ENCODE results near the gene ASGR1. TPM values are rescaled to one million over a fixed set of nuclear protein-coding genes. Genes with fewer than 3 reads are reported as not detected.

ASGR1 gene
- polyA plus RNA-seq, 3 donors: 82.0 to 126 (median 114) TPM

- intact Hi-C loops (cut with micrococcal nuclease): no loop called here
- H3K9me3 Mint-ChIP-seq: no peaks in the 10 kb centered on the region
- peaks cover 55 to 73% of the 10 kb centered on the region in 2 donors for H3K36me3 ChIP-seq (replicated peaks in 1 of 2; ENCODE audit: control insufficient read depth in 1 of 2, insufficient read depth in 2 of 2, low read length in 2 of 2)
Measured at GRCh38 chr17:7195971-7196370, 16.8 kb upstream of the ASGR1 start.

GRCh38 chr17:7192271-7192937, 13.2 kb upstream of the ASGR1 start:
- Mint-ChIP-seq H3K27ac (peak overlapping the region in 4 of 7 donors; percentile 63 to 78 (median 68)), H3K4me1 (no peaks in the 10 kb centered on the region), H3K36me3 (peaks cover 62 to 88% of the 10 kb centered on the region in 2 donors), H3K27me3 (ENCODE audit: low read depth in 3 of 3) (no peaks in the 10 kb centered on the region), H3K4me3 (no peak overlapping the region), H3K9me3 (no peaks in the 10 kb centered on the region)
- no peak overlapping the region for H3K4me3 ChIP-seq (replicated peaks in 1 of 3; ENCODE audit: low read depth in 2 of 3, low read length in 3 of 3)
- no peaks in the 10 kb centered on the region for H3K79me2 ChIP-seq (ENCODE audit: insufficient read depth, low read length)
- H3K9me3 ChIP-seq (replicated peaks in 1 of 2; ENCODE audit: control insufficient read depth in 1 of 2, insufficient read depth in 1 of 2, low read length in 2 of 2): no peaks in the 10 kb centered on the region
- no peak overlapping the region for H3K9ac ChIP-seq (ENCODE audit: insufficient read depth, low read length, poor library complexity, severe bottlenecking)
- intact Hi-C loops (cut with micrococcal nuclease): no loop called here
- H4K20me1 ChIP-seq (ENCODE audit: insufficient read depth, low read length): peaks cover 5% of the 10 kb centered on the region
- no peaks in the 10 kb centered on the region for H3K27me3 ChIP-seq (ENCODE audit: control insufficient read depth in 2 of 2, insufficient read depth in 2 of 2, low read length in 2 of 2)
- no peak overlapping the region for H2AFZ ChIP-seq (ENCODE audit: insufficient read depth, low read depth, low read length, poor library complexity, severe bottlenecking)
- no peak for TF ChIP-seq CTCF (IDR thresholded peaks at IDR 0.05)
- DNase-seq: no peak
- peaks cover 63 to 69% of the 10 kb centered on the region in 2 donors for H3K36me3 ChIP-seq (replicated peaks in 1 of 2; ENCODE audit: control insufficient read depth in 1 of 2, insufficient read depth in 2 of 2, low read length in 2 of 2)
- no peaks in the 10 kb centered on the region for H3K4me1 ChIP-seq (ENCODE audit: control insufficient read depth in 1 of 2, insufficient read depth in 2 of 2, low read length in 2 of 2)
- 93% methylated on average over 10 of the region's 12 CpGs for WGBS (ENCODE audit: insufficient coverage)
- H3K27ac ChIP-seq (ENCODE audit: low read depth in 1 of 2, low read length in 2 of 2): no peak overlapping the region
- no peak overlapping the region for H3K4me2 ChIP-seq (replicated peaks; ENCODE audit: extremely low read depth, low read length, poor library complexity, severe bottlenecking)

More at GRCh38 chr17:7195971-7196370, 16.8 kb upstream of the ASGR1 start:
- no peaks in the 10 kb centered on the region for H3K4me1 Mint-ChIP-seq
- no peak for DNase-seq
- H3K27ac Mint-ChIP-seq: no peak overlapping the region
- H3K4me1 ChIP-seq (ENCODE audit: control insufficient read depth in 1 of 2, insufficient read depth in 2 of 2, low read length in 2 of 2): no peaks in the 10 kb centered on the region
- no peaks in the 10 kb centered on the region for H3K27me3 ChIP-seq (ENCODE audit: control insufficient read depth in 2 of 2, insufficient read depth in 2 of 2, low read length in 2 of 2)
- no peak overlapping the region for H3K4me3 Mint-ChIP-seq
- H3K79me2 ChIP-seq (ENCODE audit: insufficient read depth, low read length): no peaks in the 10 kb centered on the region
- H3K4me3 ChIP-seq (replicated peaks in 1 of 3; ENCODE audit: low read depth in 2 of 3, low read length in 3 of 3): no peak overlapping the region
- no peak overlapping the region for H2AFZ ChIP-seq (ENCODE audit: insufficient read depth, low read depth, low read length, poor library complexity, severe bottlenecking)
- no peak overlapping the region for H3K27ac ChIP-seq (ENCODE audit: low read depth in 1 of 2, low read length in 2 of 2)
- no peak overlapping the region for H3K4me2 ChIP-seq (replicated peaks; ENCODE audit: extremely low read depth, low read length, poor library complexity, severe bottlenecking)
- peaks cover 59 to 91% of the 10 kb centered on the region in 2 donors for H3K36me3 Mint-ChIP-seq
- TF ChIP-seq CTCF (IDR thresholded peaks at IDR 0.05): no peak
- no peaks in the 10 kb centered on the region for H3K9me3 ChIP-seq (replicated peaks in 1 of 2; ENCODE audit: control insufficient read depth in 1 of 2, insufficient read depth in 1 of 2, low read length in 2 of 2)
- peaks cover 5% of the 10 kb centered on the region for H4K20me1 ChIP-seq (ENCODE audit: insufficient read depth, low read length)
- 95% methylated on average over 5 of the region's 12 CpGs for WGBS (ENCODE audit: insufficient coverage)
- no peak overlapping the region for H3K9ac ChIP-seq (ENCODE audit: insufficient read depth, low read length, poor library complexity, severe bottlenecking)
- no peaks in the 10 kb centered on the region for H3K27me3 Mint-ChIP-seq (ENCODE audit: low read depth in 3 of 3)
